HG02884 (cell line): ENCODE measurements around the gene KCNJ12.
"Not testable (repeated sequence)": the region's sequence is repeated elsewhere in the genome, so short reads cannot be mapped to it uniquely, and the experiment has no call there.

Experiments
- ATAC-seq: cut with Tn5 transposase; IDR thresholded peaks from one replicate; pipeline ENCODE4 v1.9.1; 2021; ENCODE audit warnings: mild to moderate bottlenecking, moderate library complexity; ENCODE audit not compliant: unreplicated experiment

The KCNJ12 gene

DNA sequence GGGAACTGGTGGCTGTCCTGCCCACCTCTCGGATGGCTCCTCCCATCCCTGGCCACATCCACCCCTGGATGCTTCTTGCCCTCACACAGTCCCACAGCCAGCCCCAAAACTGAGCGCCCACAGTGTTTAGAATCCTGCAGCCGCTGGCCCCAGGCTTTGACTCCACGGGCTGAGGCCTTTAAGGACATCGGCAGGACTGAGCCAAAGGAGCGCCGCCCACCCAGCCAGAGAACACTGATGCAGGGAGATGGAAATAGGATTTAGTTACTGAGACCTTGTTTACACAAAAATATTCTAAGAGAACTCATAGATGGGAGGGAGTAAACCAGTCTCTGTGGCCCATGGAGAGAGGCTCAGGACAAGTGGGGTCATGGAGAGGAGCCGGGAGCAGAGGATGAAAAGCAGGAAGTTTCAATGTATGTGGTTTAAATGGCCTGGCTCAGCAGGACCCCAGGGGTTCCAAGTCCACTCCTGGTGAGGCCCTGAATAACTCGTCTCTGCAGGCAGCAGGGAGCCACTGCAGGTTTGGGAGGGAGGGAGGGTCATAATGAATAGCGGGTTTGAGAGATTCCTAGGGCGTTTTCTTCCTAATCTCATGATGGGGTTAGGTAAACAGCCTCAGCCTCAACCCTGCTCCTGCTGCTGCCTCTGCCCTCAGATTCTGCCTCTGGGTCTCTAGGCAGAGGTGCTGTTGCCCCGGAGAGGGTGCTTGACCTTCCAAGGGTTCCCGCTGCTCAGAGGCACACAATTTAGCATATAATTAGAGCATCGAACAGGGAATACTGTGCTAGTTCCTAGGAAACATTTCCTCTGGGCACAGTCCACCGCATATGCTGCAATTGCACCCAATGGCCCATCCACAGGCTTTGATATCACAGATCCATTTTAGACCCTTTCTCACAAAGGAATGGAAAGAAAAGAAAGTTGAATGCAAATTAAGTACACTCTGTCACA, 61.0 kb downstream of the KCNJ12 start:
- not testable (repeated sequence) for ATAC-seq

DNA sequence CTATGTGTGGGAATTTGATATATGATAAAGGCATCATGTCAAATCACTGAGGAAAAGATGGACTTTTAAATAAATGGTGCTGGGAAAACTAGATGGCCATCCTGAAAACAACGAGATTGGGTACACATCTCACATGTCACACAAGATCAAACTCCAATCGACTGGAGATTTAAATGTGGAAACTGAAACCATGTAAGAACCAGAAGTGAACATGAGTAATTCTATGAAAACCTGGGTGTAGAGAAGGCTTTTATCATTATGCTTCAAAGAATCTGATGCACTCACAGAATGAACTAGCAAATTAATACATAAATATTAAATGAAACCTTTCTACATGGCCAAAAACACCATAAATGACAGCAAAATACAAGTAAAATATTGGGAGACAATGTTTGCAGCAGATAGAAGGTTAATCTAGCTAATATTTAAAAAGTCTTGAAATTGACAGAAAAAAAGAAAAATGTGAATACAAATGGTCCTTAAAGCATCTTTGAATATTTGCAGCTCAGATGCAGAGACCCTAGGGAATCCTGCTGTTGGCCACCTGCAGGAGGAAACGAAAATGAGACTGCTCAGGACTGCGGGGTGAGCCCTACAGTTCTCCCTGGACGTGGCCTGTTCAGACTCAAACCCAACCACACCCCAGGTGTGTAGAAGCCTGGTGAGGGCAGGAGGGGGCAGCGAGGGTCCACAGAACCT, 62.3 kb downstream of the KCNJ12 start:
- ATAC-seq, result not testable (repeated sequence)

DNA sequence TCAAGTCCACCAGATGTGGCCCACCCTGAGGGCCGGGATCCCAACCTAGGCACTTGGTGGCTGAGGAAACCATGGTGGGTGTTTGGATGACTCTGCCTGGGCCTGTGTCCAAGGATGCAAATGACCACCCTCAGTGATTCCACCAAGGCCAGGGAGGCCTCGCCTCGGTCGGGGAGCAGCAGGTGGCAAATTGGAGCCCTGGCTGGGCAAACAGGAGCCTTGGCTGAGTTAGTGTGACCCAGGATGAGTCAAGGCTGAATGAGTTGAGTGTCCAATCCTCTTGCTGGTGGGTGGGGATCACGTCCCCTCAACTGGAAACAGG, 62.8 kb downstream of the KCNJ12 start:
- not testable (repeated sequence) for ATAC-seq

DNA sequence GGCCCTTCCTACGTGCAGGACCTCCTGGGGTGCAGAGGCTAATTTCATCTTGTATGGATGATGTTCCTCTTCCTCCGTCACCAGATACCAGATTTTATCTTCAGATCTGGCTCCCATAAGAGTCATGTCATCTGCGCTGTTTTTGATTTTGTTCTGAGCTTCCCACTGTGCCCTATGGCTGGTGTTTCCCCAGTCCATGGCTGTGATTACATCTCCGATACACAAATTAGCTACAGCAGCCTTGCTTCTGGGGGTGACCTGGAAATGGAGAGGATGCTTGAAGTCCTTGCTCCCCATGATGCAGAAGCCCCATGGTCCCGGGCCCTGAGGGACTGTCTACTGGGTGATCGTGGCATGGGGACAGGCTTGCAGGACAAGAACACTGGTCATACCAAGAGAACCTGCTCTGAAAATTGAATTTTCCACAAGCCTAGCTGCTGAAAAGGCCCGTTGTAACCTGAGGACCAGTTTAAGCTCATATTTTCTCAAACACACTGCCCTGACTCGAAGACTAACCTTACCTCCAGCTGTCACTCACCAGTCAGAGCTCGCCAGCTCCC, 69.0 kb downstream of the KCNJ12 start:
- no peak for ATAC-seq

DNA sequence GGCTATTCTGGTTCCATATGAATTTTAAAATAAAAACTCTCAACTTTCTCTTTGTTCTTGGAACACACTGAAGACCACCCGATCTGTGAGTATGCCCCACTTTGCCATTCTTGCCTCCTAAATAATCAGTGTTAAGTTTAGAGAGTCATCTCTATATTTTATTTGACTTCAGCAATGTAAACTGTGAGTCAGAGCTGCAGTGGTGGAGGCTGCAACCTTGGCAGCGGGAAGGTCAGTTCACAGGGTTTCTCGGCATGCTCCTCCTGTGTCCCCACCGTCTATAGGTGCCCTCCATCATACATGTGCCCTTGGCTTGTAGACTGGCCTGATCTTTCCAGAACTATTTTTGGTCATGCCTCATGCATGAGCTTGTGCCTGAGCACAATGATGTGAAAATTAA, 71.4 kb downstream of the KCNJ12 start:
- ATAC-seq, result not testable (repeated sequence)

DNA sequence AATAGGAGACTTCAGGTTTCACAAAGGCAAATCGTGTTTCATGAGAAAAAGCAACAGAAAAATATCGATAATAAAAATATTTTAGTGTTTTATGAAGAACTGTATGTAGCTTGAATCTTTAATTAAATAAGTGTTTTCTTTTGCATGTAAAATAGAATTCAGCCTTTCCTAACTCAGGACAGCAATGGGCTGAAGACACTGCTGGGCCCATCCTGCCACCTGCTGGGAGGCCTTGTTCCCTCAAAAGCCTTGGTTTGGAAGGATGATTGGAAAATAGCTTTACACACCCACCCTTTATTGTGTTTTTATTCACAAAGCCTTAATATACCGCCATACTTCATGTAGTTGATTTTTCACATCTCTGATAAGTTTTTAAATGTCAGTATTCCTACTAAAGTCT, 73.7 kb downstream of the KCNJ12 start:
- ATAC-seq, result not testable (repeated sequence)

DNA sequence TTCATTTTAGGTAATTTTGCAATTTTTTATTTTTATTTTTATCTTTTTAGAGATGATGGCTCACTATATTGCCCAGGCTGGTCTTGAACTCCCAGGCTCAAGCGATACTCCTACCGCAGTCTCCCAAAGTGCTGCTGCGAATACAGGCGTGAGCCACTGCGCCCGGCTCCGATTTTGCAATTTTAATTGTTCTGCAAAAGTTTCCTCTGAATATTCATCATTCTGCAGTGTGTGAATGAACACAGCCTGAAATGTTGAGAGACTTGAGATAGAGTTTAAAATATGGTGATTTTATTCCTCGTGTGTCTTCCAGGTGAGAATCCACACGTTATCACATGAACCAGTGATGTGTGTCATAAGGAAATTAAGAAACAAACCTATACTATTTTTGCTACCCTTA, 75.8 kb downstream of the KCNJ12 start:
- no peak for ATAC-seq

DNA sequence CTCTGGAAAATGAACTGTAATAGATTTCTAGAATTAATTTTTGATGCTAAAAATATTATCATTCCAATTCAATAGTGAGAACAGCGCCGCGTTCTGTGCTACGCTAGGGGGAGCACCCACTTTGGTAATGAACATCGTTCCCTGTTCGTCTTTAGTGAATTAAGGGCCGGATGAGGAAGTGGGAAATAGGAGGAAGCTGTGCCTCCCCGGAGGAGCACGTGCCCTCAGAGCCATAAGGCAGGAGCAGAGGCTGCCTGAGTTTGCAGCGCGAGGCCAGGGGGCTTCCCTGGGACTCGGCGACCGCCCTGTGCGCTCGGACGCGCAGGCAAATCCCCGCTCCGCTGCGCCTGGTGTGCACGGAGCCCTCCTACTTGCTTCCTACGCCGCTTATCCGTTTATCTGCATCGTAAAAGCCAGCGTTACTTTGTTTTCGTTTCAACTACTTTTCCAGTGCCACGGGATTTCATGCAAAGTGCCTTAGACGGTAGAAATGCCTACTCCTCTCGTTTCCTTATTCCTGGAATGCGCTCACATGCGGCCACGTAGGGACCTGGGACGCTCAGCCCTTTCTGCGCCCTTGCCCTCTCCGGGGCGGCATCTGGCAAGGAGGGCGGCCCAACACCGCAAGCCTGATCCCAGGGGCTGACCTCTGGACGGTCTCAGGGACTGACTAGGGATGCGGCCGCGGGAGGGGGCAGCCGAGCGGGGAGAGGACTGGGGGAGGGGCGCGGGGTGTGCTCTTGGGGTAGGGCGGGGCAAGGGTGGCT, 76.4 kb downstream of the KCNJ12 start:
- no peak for ATAC-seq

DNA sequence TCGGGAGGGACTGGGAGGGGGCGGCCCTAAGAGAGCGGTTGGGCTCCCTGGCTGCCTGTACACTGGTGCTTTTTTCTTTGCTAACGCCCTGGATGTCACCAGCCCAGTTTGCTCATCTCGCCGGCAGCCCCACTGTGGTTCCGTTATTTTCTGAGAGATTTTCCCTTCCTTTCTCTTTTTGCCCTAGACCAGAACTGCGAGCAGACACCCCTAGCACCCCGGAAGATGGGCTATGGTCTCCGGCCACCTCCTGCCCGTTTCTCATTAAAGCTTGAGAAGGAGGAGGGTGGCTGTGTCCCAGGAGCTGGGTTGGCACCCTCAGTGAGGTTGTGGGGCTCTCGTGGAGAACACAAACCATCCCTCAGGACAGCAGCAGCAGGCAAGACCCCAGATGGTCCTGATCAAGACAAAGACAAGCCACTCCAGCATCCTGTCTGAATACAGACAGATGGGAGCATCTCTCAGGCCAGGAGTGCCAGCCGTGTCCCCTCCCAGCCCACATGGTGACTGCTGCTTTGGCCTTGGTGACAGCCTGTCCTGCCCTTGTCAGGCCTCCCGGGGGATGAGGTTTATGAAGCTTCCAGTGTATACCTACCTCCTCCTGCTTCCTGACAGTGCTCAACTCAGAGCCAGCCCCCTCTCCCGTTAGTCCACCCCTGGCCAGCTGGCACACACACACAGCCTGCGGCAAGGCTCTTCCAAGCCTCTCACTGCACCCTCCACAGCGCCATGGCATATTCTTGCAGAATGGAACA, 77.2 kb downstream of the KCNJ12 start:
- no peak for ATAC-seq

DNA sequence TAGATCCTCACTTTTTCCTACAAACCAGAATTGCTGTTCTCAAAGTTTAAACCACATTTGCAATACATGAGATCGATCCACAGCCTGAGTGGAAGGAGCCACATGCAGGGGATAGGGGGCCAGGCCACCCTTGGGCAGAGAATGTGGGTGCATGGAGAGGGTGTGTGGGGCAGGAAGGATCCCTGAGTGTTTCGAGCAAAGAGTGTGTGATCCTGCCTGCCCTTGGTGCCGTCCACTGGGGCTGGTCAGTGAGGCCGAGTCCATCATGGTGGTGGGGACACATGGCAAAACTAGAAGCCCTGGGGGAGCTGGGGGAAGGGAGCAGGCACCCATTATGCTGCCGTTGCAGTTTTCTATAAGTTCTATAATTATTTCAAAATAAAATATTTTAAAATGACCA, 77.8 kb downstream of the KCNJ12 start:
- not testable (repeated sequence) for ATAC-seq

DNA sequence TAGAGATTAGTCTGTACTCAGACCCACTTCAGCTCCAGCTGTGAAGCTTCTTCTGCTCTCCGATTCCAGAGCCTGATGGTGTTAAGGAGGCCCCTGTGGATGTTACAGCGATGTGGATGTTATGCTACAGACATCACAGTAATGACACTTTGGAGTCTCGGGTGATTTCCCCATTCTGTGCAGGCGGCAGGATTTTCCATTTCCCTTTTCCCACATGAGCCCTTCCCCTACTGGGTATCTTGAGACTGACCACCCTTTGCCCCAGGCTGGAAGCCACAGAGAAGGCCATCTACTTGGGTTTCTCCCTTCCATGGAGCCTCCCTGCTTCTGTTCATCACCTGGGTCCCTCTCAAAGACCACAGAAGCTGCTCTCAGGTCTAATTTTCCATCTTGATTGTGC, 78.3 kb downstream of the KCNJ12 start:
- ATAC-seq, result no peak

DNA sequence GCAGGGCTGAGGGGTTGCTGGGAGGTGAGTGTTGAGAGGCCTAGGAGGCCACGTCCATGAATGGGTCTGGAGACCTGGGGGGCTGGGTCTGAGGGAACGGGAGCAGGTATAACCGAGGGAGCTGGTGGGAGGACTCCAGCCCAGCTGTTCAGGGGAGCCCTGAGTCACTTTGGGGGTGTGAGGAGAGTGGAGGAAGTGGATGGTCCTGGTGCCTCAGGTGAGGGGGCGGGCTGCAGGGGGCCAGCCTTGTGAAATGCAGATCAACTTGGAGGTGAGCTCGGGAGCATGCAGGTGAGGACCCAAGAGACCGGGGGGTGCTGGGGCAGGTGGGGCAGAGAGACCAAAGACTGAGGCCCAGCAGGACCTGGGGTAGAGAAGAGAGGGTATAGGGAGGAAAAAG, 79.6 kb downstream of the KCNJ12 start:
- no peak for ATAC-seq

DNA sequence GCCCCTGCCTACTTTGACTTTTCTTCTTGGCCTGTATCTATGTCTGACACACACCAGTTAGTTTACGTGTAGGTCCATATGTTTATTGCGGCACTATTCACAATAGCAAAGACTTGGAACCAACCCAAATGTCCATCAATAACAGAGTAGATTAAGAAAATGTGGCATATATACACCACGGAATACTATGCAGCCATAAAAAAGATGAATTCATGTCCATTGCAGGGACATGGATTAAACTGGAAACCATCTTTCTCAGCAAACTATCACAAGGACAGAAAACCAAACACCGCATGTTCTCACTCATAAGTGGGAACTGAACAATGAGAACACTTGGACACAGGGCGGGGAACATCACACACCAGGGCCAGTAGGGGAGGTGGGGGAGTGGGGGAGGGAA, 80.3 kb downstream of the KCNJ12 start:
- not testable (repeated sequence) for ATAC-seq

DNA sequence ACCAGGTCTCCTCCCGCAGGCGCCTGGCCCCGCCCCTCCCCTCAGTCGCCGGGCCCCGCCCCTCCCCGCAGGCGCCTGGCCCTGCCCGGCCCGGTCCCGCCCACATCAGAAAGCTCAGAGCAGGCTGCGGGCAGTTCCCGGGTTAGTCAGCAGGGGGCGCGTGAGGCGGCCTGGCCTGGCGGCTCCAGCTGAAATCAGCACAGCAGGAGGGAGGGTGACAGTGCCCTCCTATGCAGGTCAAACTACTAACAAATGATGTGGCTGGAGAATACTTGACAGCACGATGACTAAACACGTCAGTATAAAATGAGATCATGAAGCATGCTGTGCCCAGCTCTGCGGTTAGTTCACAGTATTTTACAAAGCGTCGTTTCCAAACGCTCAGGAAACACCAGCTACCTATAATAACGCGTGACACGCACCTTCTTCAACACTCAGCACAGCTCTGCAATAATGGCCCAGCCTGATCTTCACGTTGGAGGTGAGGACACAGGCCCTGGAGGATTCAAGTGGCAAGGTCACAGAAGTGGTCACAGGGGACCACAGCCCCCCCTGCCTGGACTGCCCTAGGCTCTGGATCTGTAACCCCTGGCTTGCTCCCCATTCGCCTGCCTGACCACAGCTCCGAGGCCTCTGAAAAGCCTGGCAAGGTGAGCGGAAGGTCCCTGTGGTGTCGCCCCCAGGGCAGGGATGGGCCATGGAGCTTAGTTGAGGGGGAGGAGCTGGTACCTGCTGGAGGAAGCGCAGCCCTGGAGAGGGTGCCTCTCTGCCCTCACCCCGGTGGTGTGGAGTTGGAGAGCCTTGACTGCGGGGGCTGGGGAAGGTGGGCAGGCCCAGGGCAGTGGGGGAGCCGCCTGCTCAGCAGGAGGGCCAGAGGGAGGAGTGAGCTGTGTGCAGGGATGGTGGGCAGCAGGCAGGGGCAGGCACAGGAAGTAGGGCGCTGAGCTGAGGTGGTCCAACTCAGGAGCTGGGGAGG, 81.2 kb downstream of the KCNJ12 start:
- peak; percentile 88 for ATAC-seq

DNA sequence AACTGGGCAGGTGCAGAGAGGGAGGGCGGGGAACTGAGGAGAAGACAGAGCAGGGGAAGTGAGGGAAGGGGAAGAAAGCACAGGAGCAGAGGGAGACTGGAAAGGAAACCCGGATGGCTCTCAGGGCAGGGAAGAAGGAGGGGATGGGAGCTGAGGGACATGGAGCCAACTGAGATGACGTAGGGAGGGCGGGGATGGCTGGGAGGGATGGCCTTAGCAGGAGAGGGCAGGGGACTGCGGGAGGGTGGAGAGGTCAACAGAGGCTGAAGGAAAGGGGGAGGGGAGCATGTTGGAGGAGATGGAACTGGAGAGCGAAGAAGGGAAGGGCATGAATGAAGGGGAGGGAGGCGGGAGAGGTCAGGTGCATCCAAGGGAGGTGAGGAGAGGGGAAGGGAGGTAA, 81.9 kb downstream of the KCNJ12 start:
- no peak for ATAC-seq

DNA sequence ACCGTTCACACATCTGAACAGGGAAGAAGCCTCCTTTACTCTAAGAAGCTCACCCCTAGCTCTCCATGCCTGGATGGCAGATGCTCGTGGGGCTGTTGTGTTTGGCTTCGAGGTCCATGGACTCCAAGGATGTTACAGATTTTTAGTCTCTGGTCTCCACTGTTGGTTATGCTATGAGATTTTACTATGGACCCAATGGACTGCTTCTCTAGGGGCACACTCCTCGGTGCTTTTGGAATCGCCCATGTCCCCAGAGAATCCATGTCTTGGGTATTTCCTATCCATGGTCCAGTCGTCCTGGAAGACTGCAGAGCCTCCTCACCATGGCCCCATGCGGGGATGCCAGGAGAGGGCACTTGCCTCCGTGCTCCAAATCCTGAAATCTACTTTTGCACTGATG, 83.4 kb downstream of the KCNJ12 start:
- no peak for ATAC-seq

DNA sequence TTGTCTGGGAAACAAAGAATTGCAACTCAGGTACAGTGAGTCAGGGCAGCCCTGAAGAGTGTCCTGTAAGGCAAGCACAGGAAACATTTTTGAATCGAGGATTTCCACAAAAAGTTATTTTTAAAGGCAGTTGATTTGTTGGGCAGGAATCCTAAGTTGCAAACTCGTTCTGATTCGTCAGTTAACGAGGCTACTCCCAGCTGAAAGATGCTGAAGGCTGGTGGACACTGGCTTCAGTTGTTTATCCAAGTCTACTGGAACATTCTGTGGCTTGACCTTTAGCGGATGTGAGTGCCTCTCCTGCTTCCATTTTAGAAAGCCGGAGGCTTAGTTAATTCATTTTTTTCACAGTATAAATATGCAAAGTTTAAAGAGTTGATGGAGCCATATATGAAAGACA, 84.2 kb downstream of the KCNJ12 start:
- no peak for ATAC-seq

DNA sequence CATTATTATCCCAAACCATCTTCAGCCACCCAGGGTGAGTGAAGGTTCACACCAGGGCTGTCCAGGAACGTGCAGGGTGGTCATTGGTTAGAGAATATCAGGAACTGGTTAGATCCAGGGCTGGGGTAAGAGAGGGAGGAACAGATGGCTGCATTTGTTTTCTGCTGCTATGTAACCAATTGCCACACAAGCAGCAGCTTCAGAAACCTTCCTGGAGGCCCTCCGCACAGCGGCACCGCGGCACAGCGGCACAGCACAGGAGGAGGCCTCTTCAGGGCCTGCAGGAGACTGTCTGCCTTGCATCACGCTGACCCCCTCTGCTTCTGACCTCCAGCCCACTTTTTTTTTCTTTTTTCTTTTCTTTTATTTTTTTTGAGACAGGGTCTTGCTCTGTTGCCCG, 86.1 kb downstream of the KCNJ12 start:
- ATAC-seq, result no peak

DNA sequence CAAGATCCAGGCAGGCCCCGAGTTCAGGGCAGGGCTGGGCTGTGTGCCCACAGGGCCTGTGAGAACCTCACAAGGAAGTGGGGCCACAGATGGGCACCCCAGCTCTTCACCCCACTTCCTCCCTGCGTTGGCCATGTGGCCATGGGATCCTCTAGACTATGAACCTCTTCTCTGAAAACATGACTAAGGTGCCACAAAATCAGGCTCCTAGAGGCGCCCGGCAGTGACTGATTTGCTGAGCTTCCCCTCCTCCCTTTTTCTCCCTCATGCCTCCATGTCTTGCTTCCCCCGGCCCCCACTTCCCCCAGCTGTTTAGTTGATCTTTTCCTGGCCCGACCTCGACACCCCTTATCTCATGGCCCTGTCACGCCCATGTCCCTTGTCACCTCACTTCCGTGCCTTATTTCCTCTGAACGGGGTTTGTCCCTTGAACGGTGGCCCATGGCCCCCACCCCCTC, 87.1 kb downstream of the KCNJ12 start:
- ATAC-seq, result no peak
